DMS53 treated with DMSO at 0.1 percent for 48 hours (cell line): ENCODE data around the gene OR56B4.
"Not testable (repeated sequence)": the region's sequence is repeated elsewhere in the genome, so short reads cannot be mapped to it uniquely, and the experiment has no call there.

ENCODE experiments used
- DNase-seq: peaks from one replicate; lab custom pipeline; 2025; ENCODE audit not compliant: unreplicated experiment; lab: John Stamatoyannopoulos, UW

OR56B4 gene, protein sequence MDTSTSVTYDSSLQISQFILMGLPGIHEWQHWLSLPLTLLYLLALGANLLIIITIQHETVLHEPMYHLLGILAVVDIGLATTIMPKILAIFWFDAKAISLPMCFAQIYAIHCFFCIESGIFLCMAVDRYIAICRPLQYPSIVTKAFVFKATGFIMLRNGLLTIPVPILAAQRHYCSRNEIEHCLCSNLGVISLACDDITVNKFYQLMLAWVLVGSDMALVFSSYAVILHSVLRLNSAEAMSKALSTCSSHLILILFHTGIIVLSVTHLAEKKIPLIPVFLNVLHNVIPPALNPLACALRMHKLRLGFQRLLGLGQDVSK

DNA sequence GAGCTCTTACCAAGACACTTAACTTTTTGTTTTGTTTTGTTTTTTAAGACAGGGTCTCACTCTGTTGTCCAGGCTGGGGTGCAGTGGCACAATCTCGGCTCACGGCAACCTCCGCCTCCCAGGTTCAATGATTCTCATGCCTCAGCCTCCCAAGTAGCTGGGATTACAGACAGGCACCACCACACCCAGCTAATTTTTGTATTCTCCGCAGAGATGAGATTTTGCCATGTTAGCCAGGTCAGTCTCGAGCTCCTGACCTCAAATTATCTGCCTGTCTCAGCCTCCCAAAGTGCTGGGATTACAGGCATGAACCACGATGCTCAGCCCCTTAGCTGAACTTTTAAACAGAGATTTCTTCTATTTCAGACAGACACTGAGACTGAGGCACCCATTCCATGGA lies at the start of gene OR56B4:
OR56B4 (plus strand) TSS at position 301 of the 400 bp plus-strand sequence; CDS start at position 396, 95 bp downstream.
- DNase-seq: not testable (repeated sequence)

DNA sequence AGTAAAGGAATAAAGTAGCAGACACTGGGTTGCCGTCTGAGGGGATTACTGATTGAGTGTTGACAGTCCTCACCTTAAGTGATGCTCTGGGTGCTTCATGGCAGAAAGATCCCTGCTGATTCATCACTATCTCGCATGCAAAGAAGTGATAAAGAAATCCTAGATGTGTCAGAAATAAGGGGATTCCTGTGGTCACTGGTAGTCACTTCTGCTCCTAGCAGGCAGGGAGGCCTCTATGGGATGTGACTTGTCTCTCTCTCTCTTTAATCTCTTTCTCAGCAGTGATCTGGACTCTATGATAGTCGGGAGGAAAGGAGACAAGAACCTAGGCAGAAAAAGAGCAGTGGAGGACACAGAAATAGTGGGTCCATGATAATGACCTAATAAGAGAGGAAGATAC lies 46.0 kb upstream of the OR56B4 start:
- DNase-seq: no peak

DNA sequence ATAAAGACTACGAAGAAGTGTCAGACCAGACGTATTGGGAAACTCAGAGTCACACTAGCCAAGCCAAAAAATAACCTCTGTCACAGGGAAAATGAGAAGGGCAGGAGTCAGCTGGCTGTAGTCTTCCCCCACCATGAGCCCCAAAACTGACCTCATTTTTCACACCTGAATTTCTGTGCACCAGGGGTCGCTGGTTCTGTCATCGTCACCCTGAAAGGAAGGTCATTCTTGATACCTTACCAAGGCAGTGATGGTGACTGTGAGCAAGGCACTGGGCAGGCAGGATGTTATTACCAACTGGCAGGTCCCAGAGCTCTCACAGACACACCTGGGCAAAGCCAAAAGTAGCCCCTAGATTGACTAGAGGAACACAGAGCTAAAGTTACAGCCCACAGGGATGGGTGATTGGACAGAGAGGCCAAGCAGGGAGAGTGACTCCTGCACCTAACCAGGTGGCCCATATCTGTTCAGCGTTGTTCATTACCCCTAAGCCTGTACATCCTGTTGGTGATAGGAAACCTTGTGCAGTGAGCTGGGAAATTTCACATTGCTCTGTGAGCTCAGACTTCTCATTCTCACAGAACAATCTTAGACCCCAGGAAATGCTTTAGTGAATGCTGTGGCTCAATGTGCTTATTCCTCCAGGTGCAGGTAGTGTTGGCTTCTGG lies 44.7 kb upstream of the OR56B4 start:
- no peak for DNase-seq

DNA sequence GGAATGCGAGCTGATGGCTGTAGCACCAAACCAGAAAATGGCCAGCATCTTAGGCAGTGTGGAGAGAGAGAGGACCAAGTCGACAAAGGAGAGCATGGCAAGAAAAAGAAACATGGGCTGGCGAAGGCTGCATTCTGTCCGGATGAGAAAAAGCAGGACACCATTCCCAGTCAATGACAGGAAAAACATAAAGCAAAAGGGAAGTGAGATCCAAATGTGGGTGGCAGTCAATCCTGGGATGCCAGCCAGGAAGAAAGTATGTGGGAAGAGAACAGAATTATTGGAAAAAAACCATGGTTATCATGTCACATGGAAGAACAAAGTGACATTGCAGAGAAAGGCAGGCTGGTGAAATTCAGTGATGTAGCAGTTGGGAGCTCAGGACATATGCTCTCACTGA lies 40.0 kb upstream of the OR56B4 start:
- DNase-seq: no peak

DNA sequence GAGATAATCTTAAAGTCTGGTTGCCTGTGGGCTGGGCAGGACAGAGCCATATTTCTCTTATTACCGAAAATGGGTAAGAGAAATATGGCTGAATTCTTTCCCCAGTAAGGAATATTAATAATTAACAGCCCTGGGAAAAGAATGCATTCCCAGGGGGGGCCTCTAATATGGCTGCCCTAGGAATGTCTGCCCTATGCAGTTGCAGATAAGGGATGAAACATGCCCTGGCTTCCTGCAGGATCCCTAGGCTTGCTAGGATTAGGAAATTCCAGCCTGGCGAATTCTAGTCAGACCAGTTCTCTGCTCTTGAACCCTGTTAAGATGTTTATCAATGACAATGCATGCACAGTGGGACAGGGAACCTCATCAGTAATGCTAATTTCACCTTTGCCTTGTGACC lies 31.0 kb upstream of the OR56B4 start:
- DNase-seq: not testable (repeated sequence)

DNA sequence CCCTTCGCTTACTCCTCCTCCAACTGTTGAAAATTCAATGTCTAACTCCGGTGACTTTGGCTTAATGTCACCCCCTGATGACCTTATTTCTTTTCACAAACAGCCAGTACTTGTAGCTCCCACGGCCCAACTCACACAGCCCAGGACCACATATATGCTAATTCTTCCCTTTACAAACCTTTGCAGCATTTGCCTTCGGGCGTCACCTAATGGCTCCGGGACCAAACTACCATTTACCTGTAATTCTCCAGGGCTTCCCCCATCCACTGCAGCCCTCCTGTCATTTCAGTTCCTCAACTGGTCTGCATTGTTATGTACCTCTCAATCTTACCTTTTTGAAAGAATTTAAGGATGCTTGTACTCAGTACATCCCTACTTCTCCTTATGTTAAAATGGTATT lies 29.8 kb upstream of the OR56B4 start:
- DNase-seq: no peak

DNA sequence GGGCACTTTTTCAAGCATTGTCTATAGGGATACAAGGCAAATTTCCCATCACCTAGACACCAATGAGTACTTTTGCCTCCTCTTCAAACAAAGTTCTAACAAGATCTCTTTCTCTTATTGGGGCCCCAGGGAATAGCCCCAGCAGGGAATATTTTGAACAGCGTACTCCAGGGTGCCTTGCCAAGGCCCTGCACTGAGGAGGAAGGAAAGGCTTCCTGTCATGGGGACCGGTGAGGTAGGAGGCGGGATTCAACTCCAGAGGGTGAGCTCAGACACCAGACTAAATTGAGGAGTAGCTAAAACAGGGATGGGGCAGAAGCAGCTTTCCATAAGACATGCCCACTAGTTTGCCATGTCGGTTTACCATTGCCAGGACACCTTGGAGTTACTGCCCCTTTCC lies 28.0 kb upstream of the OR56B4 start:
- DNase-seq: no peak

DNA sequence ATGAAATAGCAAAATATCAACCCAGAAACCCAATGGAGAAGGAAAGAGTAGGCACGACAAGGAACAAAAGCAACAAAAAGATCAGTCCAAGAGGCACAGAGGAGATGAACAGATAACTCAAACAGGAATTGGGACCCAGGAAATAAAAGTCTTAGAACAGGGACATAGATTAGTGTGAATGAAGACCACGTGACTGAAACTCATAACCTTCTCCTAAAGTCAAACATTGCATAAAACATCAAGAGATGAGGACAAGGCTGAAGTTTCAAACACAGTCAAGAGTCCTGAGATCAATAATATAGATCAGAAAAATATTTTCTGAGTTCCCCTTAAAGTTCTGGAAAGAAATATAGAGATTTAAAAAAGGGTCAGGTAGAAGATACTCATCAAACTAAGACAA lies 24.4 kb upstream of the OR56B4 start:
- no peak for DNase-seq

DNA sequence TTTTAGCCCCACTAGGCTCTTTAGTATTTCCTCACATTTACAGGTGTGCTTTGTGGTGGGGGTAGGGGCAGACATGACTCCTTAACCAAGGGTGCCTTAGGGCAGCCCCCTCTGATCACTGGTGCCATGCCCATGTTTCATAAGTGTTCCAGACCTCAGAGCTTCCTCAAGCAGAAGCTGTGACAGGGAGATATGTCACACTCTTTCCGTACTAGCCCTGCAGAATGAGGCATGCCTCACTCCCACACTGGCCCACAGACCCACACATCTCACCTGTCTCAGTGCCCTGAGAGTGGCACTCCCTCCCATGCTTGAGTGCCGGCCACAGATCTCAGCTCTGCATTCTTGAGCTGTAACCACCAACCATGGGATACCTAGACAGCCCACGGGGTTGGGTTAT lies 22.9 kb upstream of the OR56B4 start:
- DNase-seq: no peak

DNA sequence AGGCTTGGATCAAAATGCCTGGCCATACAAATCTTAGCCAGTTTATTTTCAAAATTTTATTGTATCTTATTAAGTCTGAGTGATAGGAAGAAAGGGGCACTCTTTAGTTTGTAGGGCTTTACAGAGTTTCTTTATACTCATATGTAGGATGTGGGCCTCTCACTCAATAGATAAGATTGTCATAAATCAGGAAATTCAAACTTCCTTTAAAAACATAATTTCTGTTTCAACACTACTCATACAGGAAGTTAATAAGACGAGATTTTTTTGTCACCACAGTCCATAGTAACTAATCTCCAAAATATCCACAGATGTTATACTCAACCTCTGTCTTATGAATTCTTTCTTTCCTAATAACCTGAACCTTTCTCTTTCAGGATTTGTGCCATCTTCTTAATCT lies 13.3 kb upstream of the OR56B4 start:
- no peak for DNase-seq

DNA sequence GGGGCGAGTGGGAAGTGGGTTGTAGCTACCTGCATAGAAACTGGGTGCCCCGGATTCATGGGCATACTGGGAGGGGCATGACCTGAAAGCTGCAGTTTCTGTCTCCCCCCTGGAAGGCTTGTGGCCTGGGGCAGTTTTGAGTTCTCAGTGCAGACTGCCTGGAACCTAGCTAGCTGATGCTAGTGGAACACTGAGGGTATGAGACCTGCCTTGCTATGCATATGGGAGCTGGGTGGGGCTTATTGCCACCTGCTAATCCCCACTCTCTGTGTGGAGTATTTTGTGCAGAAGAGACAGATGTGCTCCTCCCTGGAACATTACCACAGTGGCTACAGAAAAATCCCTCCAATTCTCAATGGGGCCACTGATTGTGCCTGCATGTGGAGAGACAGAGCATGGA lies 11.7 kb upstream of the OR56B4 start:
- DNase-seq: no peak

DNA sequence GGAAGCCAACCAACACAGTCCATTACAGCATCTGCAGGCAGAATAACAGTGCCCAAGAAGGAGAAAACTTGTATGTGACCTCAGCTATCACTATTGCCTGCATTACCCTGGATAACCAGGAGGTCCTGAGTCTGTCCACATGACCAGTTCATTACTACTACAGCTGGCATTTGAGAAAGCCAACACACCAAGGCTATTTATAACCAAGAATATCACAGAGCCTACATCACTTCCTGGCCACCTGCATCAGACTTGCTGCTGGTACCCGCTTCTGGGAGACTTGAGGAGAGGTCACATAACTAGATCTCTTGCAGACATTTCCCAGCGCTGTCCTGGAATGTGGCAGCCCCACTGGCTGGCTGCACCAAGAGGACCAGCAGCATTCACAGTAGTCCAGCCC lies 11.1 kb upstream of the OR56B4 start:
- DNase-seq: no peak

DNA sequence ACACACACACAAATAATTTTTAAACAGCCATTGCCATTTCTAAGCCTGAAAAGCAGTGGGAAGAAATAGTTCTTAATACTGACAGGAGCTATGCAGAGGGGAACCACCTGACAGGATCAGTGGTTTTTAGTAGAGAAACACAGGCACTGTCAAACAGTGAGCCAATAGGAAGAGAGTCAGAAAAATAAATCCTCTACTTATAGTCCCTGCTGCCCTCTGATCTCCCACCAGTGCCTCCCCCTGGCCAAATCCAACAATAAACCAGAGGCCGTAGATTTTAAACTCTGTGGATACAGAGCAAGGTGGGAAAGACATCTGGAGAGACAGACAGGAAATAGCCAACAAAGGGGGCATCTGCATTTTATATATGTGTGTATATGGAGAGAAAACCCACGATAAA lies 7.9 kb upstream of the OR56B4 start:
- no peak for DNase-seq

DNA sequence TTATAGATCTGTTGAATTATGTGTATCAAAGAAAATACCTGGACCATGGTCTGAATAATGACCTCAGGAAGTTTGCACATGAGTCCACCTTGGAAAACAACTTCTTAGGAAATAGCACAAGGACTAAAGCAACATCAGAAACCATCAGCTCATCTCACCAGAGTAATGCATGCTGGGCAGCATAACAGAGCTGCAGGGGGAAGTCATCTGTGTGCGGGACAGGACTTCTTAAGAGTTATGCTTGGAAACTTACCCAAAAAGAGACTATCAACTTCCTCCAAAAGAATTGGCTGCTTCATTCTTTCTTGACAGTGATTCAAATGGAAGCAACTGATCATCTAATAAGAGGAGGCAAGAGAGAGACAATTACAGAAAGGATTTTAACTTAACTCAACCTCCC lies 2.5 kb downstream of the OR56B4 start:
- no peak for DNase-seq

DNA sequence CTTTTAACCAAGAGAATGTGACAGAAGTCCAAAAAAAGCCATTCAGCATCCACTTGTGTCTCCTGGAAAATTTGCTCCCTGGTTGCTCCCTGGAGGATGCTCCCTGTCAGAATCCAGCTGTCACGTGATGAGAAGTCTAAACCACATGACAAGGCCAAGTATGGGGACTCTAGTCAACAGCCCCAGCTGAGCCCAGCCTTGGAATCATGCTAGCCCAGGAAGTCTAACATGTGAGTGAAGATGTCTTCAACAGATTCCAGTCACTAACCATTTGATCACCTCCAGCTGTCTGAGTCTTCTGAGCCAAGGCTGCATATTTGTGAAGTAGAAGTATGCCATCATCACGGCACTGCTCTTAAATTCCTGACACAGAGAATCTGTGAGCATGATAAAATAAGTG lies 4.2 kb downstream of the OR56B4 start:
- no peak for DNase-seq

DNA sequence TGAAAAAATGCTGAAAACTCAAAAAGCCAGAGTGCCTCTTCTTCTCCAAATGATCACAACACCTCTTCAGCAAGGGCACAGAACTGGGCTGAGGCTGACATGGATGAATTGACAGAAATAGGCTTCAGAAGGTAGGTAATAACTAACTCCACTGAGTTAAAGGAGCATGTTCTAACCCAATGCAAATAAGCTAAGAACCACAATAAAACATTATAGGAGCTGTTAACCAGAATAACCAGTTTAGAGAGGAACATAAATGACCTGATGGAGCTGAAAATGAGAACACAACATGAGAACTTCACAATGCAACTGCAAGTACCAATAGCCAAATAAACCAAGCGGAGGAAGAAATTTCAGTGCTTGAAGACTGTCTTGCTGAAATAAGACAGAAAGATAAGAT lies 9.2 kb downstream of the OR56B4 start:
- no peak for DNase-seq

DNA sequence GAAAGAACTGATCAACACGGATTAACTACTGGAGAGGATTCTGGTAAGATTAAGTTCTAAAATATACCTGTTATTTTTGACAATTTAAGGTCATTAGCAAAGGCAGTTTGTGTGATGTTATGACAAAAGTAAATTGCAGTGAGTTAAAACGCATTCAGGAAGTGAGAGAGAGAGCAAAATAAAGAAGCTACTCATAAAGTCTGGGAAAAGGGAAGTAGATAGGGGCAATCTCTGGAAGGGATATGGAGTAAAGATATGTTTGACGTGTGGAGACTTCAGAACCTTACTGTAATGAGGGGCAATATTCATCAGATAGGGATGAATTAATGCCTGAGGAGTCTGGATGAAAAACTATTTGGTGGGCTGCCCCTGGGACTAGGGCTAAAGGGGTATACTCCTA lies 16.8 kb downstream of the OR56B4 start:
- no peak for DNase-seq

DNA sequence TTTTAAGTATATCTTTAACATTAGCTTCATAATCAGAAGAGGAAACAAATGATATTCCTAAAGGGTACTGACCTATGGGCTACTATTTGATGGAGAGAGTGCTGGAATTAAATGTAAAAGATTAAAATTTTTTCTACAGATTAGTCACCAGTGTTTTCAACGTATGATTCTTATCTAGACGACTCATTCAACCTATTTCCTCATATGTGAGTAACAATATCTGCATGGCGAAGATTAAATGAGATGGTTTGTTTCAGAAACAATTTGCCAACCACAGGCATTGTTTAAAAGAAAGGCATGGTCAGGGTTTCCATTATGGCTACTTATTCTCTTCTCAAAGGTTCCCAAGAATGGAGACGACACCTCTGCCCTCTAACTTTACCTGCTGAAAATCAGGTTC lies 20.4 kb downstream of the OR56B4 start:
- DNase-seq: no peak

DNA sequence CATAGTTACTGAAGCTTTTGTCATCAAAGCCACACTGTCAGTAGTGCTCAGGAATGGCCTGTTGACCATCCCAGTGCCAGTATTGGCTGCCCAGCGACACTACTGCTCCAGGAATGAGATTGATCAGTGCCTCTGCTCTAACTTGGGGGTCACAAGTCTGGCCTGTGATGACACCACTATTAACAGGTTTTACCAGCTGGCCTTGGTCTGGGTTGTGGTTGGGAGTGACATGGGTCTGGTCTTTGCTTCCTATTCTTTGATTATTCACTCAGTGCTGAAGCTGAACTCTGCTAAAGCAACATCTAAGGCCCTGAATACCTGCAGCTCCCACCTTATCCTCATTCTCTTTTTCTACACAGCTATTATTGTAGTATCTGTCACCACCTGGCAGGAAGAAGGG lies 21.5 kb downstream of the OR56B4 start:
- DNase-seq: no peak

DNA sequence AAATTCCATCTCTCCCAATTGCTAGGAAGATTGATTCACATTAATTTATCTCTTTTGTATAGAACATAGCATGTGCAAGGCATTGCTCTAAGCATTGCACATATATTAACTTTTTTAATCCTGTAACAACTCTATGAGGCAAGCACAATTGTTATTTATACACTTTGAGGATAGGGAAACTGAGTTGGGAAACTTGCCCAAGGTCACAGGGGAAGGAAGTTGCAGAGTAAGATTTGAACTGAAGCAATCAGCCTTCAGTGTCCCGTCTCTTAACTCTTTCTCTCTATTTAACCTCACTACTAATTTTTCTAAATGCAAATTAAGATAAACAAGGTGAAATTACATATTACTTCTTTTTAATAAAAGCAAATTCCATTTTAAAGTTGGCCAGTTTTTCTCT lies 22.2 kb downstream of the OR56B4 start:
- no peak for DNase-seq

DNA sequence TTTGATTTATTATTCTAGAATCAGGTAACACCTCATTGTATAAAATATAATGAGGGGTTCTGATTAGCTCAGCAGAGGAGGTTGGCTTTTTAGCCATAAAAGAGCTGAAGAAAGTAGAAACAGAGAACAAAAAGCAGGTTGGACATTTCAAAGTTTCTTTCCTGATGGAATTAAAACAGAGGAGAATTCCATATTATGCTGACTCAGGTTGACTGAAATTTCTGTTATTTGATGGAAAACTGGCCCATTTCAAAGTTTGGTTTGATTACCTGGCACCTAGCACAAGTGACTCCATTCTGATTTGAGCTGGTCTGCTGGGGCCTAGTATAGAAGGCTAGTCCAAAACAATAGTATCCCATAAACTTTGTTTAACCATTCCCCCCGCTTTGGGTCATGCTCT lies 24.9 kb downstream of the OR56B4 start:
- no peak for DNase-seq

DNA sequence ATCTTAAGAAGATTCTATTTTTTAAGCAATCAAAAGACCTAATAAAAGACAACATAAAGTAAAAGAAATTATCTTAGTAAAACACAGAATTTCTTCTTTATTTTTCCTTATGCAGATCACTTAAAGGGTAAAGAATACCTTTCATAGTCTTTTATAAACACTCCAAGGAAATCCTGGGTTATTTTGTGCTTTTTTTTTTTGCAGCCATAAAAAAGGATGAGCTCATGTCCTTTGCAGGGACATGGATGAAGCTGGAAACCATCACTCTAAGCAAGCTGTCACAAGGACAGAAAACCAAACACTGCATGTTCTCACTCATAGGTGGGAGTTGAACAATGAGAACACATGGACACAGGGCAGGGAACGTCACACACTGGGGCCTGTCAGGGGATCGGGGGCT lies 28.5 kb downstream of the OR56B4 start:
- not testable (repeated sequence) for DNase-seq

DNA sequence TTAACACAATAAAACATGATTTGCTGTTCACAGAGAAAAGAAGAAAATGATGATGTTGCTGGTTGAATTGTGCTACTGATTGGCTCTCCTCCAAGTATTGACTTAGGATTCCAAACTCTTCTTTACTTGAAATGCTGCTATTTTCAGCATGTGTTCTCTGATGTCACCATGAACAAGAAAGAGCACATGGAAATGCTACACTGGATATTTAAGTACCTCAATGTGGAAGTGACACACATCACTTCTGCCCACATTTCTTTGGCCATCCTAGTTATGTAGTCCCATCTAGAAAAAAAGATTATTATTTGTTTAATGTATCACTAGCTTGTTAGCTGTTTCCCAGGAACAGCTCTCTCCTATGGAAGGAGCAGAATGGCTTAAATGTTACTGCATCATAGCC lies 35.5 kb downstream of the OR56B4 start:
- DNase-seq: peak; percentile 49
